PC-3 (cell line): ENCODE results near the gene NKX6-1.

ENCODE experiments used
- EZH2 ChIP-seq: fragments of 300-600 bp; sonication (generic); IDR thresholded peaks from one replicate; pipeline ENCODE4 v1.6.1; 2017; ENCODE audit warnings: antibody characterized with exemption, mild to moderate bottlenecking, low read length; ENCODE audit not compliant: unreplicated experiment
- EZH2phosphoT487 ChIP-seq: fragments of 300-600 bp; sonication (generic); IDR thresholded peaks from 2 replicates; pipeline ENCODE4 v1.6.1; 2018; ENCODE audit warnings: mild to moderate bottlenecking, antibody characterized with exemption, low read length, borderline replicate concordance
- TF ChIP-seq, protein P1 (sequence below): fragments of 300-600 bp; sonication (generic); conservative IDR thresholded peaks from 2 replicates; pipeline ENCODE4 v1.5.1; 2017; ENCODE audit warnings: antibody characterized with exemption, low read depth, mild to moderate bottlenecking, low read length

DNA sequence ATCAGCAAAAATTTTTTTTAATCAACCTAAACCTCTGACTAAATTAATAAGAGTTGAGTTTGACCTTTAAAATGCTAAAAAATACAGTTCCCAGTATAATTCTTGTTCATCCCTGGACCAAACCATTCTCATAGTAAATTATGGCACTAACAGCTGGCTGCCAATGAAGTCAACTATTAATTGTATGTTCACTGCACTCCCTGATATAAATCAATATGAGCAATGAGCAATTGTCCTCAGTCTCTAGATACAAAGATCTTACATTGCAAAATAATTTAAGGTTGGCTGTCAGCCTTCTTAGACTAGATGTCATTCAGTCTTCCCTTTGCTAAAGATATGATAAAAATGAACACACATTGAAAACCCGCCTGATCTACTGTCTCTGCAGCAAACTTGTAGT lies 39.3 kb downstream of the NKX6-1 start:
- TF ChIP-seq, protein P1, sequence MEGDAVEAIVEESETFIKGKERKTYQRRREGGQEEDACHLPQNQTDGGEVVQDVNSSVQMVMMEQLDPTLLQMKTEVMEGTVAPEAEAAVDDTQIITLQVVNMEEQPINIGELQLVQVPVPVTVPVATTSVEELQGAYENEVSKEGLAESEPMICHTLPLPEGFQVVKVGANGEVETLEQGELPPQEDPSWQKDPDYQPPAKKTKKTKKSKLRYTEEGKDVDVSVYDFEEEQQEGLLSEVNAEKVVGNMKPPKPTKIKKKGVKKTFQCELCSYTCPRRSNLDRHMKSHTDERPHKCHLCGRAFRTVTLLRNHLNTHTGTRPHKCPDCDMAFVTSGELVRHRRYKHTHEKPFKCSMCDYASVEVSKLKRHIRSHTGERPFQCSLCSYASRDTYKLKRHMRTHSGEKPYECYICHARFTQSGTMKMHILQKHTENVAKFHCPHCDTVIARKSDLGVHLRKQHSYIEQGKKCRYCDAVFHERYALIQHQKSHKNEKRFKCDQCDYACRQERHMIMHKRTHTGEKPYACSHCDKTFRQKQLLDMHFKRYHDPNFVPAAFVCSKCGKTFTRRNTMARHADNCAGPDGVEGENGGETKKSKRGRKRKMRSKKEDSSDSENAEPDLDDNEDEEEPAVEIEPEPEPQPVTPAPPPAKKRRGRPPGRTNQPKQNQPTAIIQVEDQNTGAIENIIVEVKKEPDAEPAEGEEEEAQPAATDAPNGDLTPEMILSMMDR, result no peak
- TF ChIP-seq EZH2 (no peak), EZH2phosphoT487 (no peak)
